Gastroesophageal sphincter (tissue), 4 donors: Measurements from ENCODE around the gene MPDZ. TPM values are rescaled to one million over a fixed set of nuclear protein-coding genes. Genes with fewer than 3 reads are reported as not detected.

Experiments
- ATAC-seq: fragments of 150-250 bp; one replicate; pipeline ENCODE4 v1.9.1; 2016; ENCODE audit warnings: mild to moderate bottlenecking, moderate library complexity
- H3K27ac ChIP-seq, 4 donors: fragments of 200-600 bp; sonication (generic) in 3 of 4; 1 replicate in 3 of 4; 2 replicates in 1 of 4; pipeline ENCODE4 v1.5.1; 2016 to 2019
- H3K27me3 ChIP-seq: fragments of 200-600 bp; sonication (generic); one replicate; pipeline ENCODE4 v1.5.1; 2019
- H3K36me3 ChIP-seq, 2 donors: fragments of 200-600 bp; sonication (generic); one replicate each; pipeline ENCODE4 v1.5.1; 2019; ENCODE audit warnings: control low read depth in 1 of 2
- H3K4me1 ChIP-seq, 3 donors: fragments of 200-600 bp; sonication (generic); 1 replicate in 2 of 3; 2 replicates in 1 of 3; pipeline ENCODE4 v1.5.1; 2016 to 2019; ENCODE audit warnings: control low read depth in 2 of 3
- H3K4me3 ChIP-seq, 2 donors: fragments of 200-600 bp; sonication (generic); one replicate each; pipeline ENCODE4 v1.5.1; 2019; ENCODE audit warnings: mild to moderate bottlenecking in 1 of 2, moderate library complexity in 1 of 2
- H3K9me3 ChIP-seq, 3 donors: fragments of 200-600 bp; sonication (generic); one replicate each; pipeline ENCODE4 v1.5.1; 2017 to 2019; ENCODE audit warnings: control low read depth in 2 of 3
- EP300 ChIP-seq: sonication (generic); formaldehyde crosslinking; IDR thresholded peaks from one replicate; pipeline ENCODE4 v1.6.1; 2017; ENCODE audit warnings: antibody characterized with exemption, mild to moderate bottlenecking
- POLR2A ChIP-seq, 2 donors: fragments of 450-650 bp; IDR thresholded peaks; one replicate each; pipeline ENCODE4 v1.6.1; 2017; ENCODE audit warnings: antibody characterized with exemption in 2 of 2, mild to moderate bottlenecking in 2 of 2, moderate library complexity in 1 of 2
- POLR2AphosphoS5 ChIP-seq: sonication (generic); formaldehyde crosslinking; IDR thresholded peaks from one replicate; pipeline ENCODE4 v1.6.1; 2017; ENCODE audit warnings: antibody characterized with exemption
- WGBS, 2 donors: methylation state at CpG; one replicate each; pipeline ENCODE4 v1.1.5; 2018; ENCODE audit warnings: low coverage in 1 of 2; 5-methylcytosine and 5-hydroxymethylcytosine counted together
- total RNA-seq, 4 donors: library from RNA; depleted of rRNA; stranded (reverse); fragments of >200 nt; gene quantifications; one replicate each; pipeline ENCODE4 v1.1.0, GENCODE V29; 2016
- TF ChIP-seq, protein P1 (sequence below), 4 experiments: fragments of 200-600 bp in 2 of 4; fragments of 450-650 bp in 2 of 4; sonication (generic) in 1 of 4; IDR thresholded peaks; one replicate each; pipeline ENCODE4 v1.5.1; 2017 to 2019; ENCODE audit warnings: antibody characterized with exemption in 4 of 4, mild to moderate bottlenecking in 2 of 4, moderate library complexity in 2 of 4

Gene MPDZ
- total RNA-seq, 4 donors from 2014 or later: 71.8 to 102 (median 81.2) TPM

GRCh38 chr9:13090628-13091027 is 188.9 kb downstream of the MPDZ start:
- TF ChIP-seq POLR2A (IDR thresholded peaks at IDR 0.05) (no peak), POLR2AphosphoS5 (no peak), EP300 (no peak)
- TF ChIP-seq, protein P1, sequence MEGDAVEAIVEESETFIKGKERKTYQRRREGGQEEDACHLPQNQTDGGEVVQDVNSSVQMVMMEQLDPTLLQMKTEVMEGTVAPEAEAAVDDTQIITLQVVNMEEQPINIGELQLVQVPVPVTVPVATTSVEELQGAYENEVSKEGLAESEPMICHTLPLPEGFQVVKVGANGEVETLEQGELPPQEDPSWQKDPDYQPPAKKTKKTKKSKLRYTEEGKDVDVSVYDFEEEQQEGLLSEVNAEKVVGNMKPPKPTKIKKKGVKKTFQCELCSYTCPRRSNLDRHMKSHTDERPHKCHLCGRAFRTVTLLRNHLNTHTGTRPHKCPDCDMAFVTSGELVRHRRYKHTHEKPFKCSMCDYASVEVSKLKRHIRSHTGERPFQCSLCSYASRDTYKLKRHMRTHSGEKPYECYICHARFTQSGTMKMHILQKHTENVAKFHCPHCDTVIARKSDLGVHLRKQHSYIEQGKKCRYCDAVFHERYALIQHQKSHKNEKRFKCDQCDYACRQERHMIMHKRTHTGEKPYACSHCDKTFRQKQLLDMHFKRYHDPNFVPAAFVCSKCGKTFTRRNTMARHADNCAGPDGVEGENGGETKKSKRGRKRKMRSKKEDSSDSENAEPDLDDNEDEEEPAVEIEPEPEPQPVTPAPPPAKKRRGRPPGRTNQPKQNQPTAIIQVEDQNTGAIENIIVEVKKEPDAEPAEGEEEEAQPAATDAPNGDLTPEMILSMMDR (IDR thresholded peaks at IDR 0.05): no peak
- no peaks in the 10 kb centered on the region for H3K9me3 ChIP-seq
- 24 to 33% methylated on average over 3 to 4 of the region's 4 CpGs for WGBS, 2 donors
- peaks cover 0 to 19% (median 0%) of the 10 kb centered on the region in 3 donors for H3K4me1 ChIP-seq
- no peaks in the 10 kb centered on the region for H3K36me3 ChIP-seq
- H3K4me3 ChIP-seq: no peak overlapping the region
- no peak overlapping the region for H3K27ac ChIP-seq
- ATAC-seq: no peak
- H3K27me3 ChIP-seq: no peaks in the 10 kb centered on the region

GRCh38 chr9:13089666-13090065 is 189.8 kb downstream of the MPDZ start:
- TF ChIP-seq POLR2A (IDR thresholded peaks at IDR 0.05) (no peak), EP300 (no peak), POLR2AphosphoS5 (no peak)
- TF ChIP-seq, protein P1 (IDR thresholded peaks at IDR 0.05): no peak
- Histone ChIP-seq H3K9me3 (no peaks in the 10 kb centered on the region), H3K36me3 (no peaks in the 10 kb centered on the region), H3K27ac (no peak overlapping the region), H3K27me3 (no peaks in the 10 kb centered on the region), H3K4me3 (no peak overlapping the region), H3K4me1 (peaks cover 0 to 19% (median 0%) of the 10 kb centered on the region in 3 donors)
- ATAC-seq: no peak

DNA sequence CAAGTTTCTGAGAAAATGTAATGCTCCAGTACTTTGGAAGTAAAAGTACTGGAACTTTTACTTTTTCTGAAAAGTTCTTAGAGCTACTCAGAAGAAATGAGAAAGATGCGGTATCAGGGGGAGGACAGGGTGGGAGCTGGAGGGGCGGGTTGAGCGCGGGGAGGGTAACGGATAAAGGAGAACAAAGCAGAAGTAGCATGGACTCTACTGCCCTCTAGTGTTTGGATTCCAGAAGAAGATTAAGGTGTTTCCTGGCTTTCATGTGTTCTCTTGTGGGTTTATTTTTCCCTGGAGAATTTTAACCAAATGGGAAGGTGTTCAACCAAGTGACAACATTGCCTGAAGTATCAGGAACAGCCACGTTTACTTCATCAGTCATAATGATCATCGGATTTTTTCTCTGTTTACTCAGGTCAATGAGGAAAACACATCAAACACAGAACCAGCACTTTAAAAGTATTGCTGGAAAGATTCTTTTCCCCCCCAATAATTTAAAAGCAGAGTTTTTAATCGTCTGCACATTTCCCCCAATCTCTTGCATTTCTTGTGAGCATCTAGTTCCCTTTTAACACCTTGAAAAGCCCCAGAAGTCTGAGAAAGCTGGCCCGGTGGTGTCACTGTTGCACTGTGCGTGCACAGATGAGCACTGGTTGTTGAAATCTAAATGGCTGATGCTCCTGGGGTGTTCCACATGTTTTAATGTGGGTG is 190.6 kb downstream of the MPDZ start:
- ATAC-seq: peak; percentile 60
- H3K36me3 ChIP-seq: no peaks in the 10 kb centered on the region
- H3K27ac ChIP-seq: no peak overlapping the region
- no peaks in the 10 kb centered on the region for H3K9me3 ChIP-seq
- no peaks in the 10 kb centered on the region for H3K27me3 ChIP-seq
- WGBS, 2 donors: 10 to 13% methylated on average over 7 to 10 of the region's 10 CpGs
- no peak for TF ChIP-seq POLR2A (IDR thresholded peaks at IDR 0.05)
- TF ChIP-seq, protein P1 (IDR thresholded peaks at IDR 0.05): peak; percentile 49 to 75 (median 62)
- peak overlapping the region in 1 of 2 donors; percentile 11 for H3K4me3 ChIP-seq
- peaks cover 0 to 19% (median 0%) of the 10 kb centered on the region in 3 donors for H3K4me1 ChIP-seq

DNA sequence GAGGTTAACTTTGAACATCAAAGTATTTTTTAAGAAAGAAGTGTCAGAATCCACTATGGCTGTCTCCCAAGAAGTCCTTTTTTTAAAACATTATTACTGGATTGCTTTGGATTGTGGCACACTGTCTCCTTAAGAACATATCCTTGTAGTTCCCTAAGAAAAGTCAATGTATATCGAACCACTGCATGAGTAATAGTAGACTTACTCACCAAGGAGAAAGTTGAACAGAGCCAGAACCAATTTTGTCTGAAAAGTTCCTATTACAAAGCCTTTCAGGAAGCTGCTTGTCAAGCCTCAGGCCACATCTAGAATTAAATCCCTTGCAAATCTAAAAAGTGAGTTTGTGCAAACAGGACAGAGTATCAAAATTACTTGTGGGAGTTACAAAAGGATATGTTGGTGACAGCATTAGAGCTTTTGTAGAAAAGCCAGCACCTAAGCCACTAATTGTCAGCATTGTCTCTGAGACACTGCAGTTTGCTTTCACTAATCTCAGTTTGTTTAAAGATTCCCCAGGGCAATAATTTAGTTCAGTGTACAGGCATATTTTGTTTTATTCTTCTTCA is 195.4 kb downstream of the MPDZ start:
- WGBS, 2 donors: 10 to 21% methylated on average over 1 of the region's 1 CpG
- H3K27ac ChIP-seq: no peak overlapping the region
- no peak for TF ChIP-seq POLR2AphosphoS5
- TF ChIP-seq POLR2A (IDR thresholded peaks at IDR 0.05): no peak
- TF ChIP-seq, protein P1 (IDR thresholded peaks at IDR 0.05): no peak
- no peak for TF ChIP-seq EP300
- H3K9me3 ChIP-seq: no peaks in the 10 kb centered on the region
- no peaks in the 10 kb centered on the region for H3K36me3 ChIP-seq
- no peak for ATAC-seq
- H3K4me1 ChIP-seq: peaks cover 0 to 7% (median 0%) of the 10 kb centered on the region in 3 donors
- no peak overlapping the region for H3K4me3 ChIP-seq
- H3K27me3 ChIP-seq: no peaks in the 10 kb centered on the region

GRCh38 chr9:13083366-13083765 is 196.1 kb downstream of the MPDZ start:
- Histone ChIP-seq H3K27me3 (no peaks in the 10 kb centered on the region), H3K4me3 (no peak overlapping the region), H3K27ac (no peak overlapping the region), H3K9me3 (no peaks in the 10 kb centered on the region), H3K36me3 (no peaks in the 10 kb centered on the region), H3K4me1 (peaks cover 0 to under 1% (median 0%) of the 10 kb centered on the region in 3 donors)
- no peak for ATAC-seq
- WGBS, 2 donors: 60 to 79% methylated on average over 2 of the region's 2 CpGs
- TF ChIP-seq, protein P1 (IDR thresholded peaks at IDR 0.05): no peak
- TF ChIP-seq POLR2A (IDR thresholded peaks at IDR 0.05) (no peak), EP300 (no peak), POLR2AphosphoS5 (no peak)
